SK-N-SH (cell line): ENCODE results near the gene CDC6. TPM values are rescaled to one million over a fixed set of nuclear protein-coding genes. Genes with fewer than 3 reads are reported as not detected.

Experiments used
- CTCF ChIA-PET: fragments of 300-600, 350-600 bp; formaldehyde crosslinking; extraction: SDS; loops from one replicate; lab custom pipeline; 2021; lab: Yijun Ruan, JAX
- POLR2A ChIA-PET: fragments of 350-600 bp; sonication (Branson Sonifier 250); formaldehyde crosslinking; extraction: SDS; loops from one replicate; lab custom pipeline; 2020; ENCODE audit warnings: antibody characterized with exemption, inconsistent platforms; lab: Yijun Ruan, JAX
- DNase-seq: peaks from one replicate; pipeline ENCODE4 v3.0.0; 2012
- H2AFZ ChIP-seq: fragments of 200-600 bp; sonication (generic); 2 replicates; pipeline ENCODE4 v1.8.1; 2016; ENCODE audit warnings: antibody characterized with exemption, mild to moderate bottlenecking, low read depth
- H3F3A ChIP-seq: fragments of 200-600 bp; sonication (generic); replicated peaks from 2 replicates; pipeline ENCODE3; 2016; ENCODE audit warnings: antibody characterized with exemption, mild to moderate bottlenecking; ENCODE audit not compliant: insufficient read depth
- H3K27ac ChIP-seq, 2 experiments: fragments of 200-500 bp in 1 of 2; fragments of 200-600 bp in 1 of 2; sonication (Bioruptor generic) in 1 of 2; sonication (generic), shearing (Covaris generic) in 1 of 2; 2 replicates each; pipeline versions ENCODE4 v1.5.1 to v1.6.1; 2014 to 2016; ENCODE audit warnings: low read depth in 2 of 2, inconsistent platforms in 1 of 2, low read length in 1 of 2, mild to moderate bottlenecking in 1 of 2, mixed read lengths in 1 of 2
- H3K27me3 ChIP-seq: fragments of 200-600 bp; sonication (generic), shearing (Covaris generic); 2 replicates; pipeline ENCODE4 v1.6.1; 2016; ENCODE audit warnings: mixed run types; ENCODE audit not compliant: insufficient read depth
- H3K36me3 ChIP-seq, 2 experiments: fragments of 200-500 bp in 1 of 2; fragments of 200-600 bp in 1 of 2; sonication (Bioruptor generic) in 1 of 2; sonication (generic) in 1 of 2; replicated peaks in 1 of 2; 2 replicates each; pipeline versions ENCODE3 to v1.5.1; 2014 to 2016; ENCODE audit warnings: low read length in 1 of 2, mild to moderate bottlenecking in 1 of 2; ENCODE audit not compliant: insufficient read depth in 2 of 2, control insufficient read depth in 1 of 2
- H3K4me1 ChIP-seq, 2 experiments: fragments of 200-500 bp in 1 of 2; fragments of 200-600 bp in 1 of 2; sonication (Bioruptor generic) in 1 of 2; sonication (generic), shearing (Covaris generic) in 1 of 2; 2 replicates each; pipeline versions ENCODE4 v1.5.1 to v1.6.1; 2014 to 2016; ENCODE audit warnings: low read depth in 1 of 2, low read length in 1 of 2, mixed run types in 1 of 2; ENCODE audit not compliant: insufficient read depth in 2 of 2, control insufficient read depth in 1 of 2
- H3K4me2 ChIP-seq: fragments of 200-600 bp; sonication (generic), shearing (Covaris generic); 2 replicates; pipeline ENCODE4 v1.6.1; 2017; ENCODE audit warnings: mixed run types
- H3K4me3 ChIP-seq, 2 experiments: fragments of 200-500 bp in 1 of 2; fragments of 200-600 bp in 1 of 2; sonication (Bioruptor generic) in 1 of 2; sonication (generic), shearing (Covaris generic) in 1 of 2; 2 replicates each; pipeline versions ENCODE4 v1.5.1 to v1.8.1; 2014 to 2016; ENCODE audit warnings: low read depth in 2 of 2, inconsistent platforms in 1 of 2, low read length in 1 of 2, mild to moderate bottlenecking in 1 of 2, mixed read lengths in 1 of 2, moderate library complexity in 1 of 2
- H3K79me2 ChIP-seq: fragments of 200-600 bp; sonication (generic); 2 replicates; pipeline ENCODE4 v1.8.1; 2017; ENCODE audit warnings: mild to moderate bottlenecking; ENCODE audit not compliant: insufficient read depth
- H3K9ac ChIP-seq: fragments of 200-600 bp; sonication (generic); 2 replicates; pipeline ENCODE4 v1.6.1; 2017; ENCODE audit warnings: mixed run types
- H3K9me2 ChIP-seq: fragments of 200-600 bp; sonication (generic); 2 replicates; pipeline ENCODE4 v1.6.1; 2017; ENCODE audit warnings: mixed run types
- H3K9me3 ChIP-seq: fragments of 200-600 bp; sonication (generic); 2 replicates; pipeline ENCODE4 v1.6.1; 2017; ENCODE audit warnings: mixed run types, mild to moderate bottlenecking, moderate library complexity
- H4K20me1 ChIP-seq: fragments of 200-600 bp; sonication (generic); 2 replicates; pipeline ENCODE4 v1.6.1; 2017; ENCODE audit warnings: mild to moderate bottlenecking, mixed run types; ENCODE audit not compliant: insufficient read depth
- CTCF ChIP-seq: fragments of 200-600 bp; sonication (generic); IDR thresholded peaks from 2 replicates; pipeline ENCODE4 v1.6.1; 2017; ENCODE audit warnings: antibody characterized with exemption, mild to moderate bottlenecking, moderate library complexity
- IRF3 ChIP-seq: fragments of 150-350 bp; IDR thresholded peaks from 2 replicates; pipeline ENCODE4 v1.6.1; 2016; ENCODE audit warnings: mild to moderate bottlenecking, low read depth, low read length
- NRF1 ChIP-seq: IDR thresholded peaks from 2 replicates; pipeline ENCODE4 v1.6.1; 2012; ENCODE audit warnings: low read depth, mild to moderate bottlenecking, low read length
- PBX3 ChIP-seq: IDR thresholded peaks from 2 replicates; pipeline ENCODE4; 2012
- REST ChIP-seq: IDR thresholded peaks from 2 replicates; pipeline ENCODE4 v1.6.1; 2012; ENCODE audit warnings: mild to moderate bottlenecking, low read depth, low read length, moderate library complexity
- RFX5 ChIP-seq: IDR thresholded peaks from 2 replicates; pipeline ENCODE4 v1.6.1; 2012; ENCODE audit warnings: mild to moderate bottlenecking, improper control_type of control experiment, low read length
- SMC3 ChIP-seq: IDR thresholded peaks from 2 replicates; pipeline ENCODE4 v1.6.1; 2012; ENCODE audit warnings: low read depth, low read length, improper control_type of control experiment
- TEAD4 ChIP-seq: IDR thresholded peaks from 2 replicates; pipeline ENCODE4 v1.4.0; 2012; ENCODE audit warnings: mild to moderate bottlenecking, borderline replicate concordance; ENCODE audit not compliant: insufficient read depth
- USF1 ChIP-seq: IDR thresholded peaks from 2 replicates; pipeline ENCODE4 v1.4.0; 2012; ENCODE audit warnings: low read depth, borderline replicate concordance
- WGBS: methylation state at CpG from one replicate; pipeline ENCODE4 v1.1.6; 2017; ENCODE audit warnings: low lambda C conversion rate; 5-methylcytosine and 5-hydroxymethylcytosine counted together
- polyA plus RNA-seq, 3 experiments: library from polyadenylated mRNA; depleted of rRNA; stranded (reverse); fragments of >200 nt; gene quantifications; 2 replicates each; pipeline ENCODE4 v1.2.3, GENCODE V29; 2012

Gene CDC6
- polyA plus RNA-seq, 1 of the 3 experiments (the other 2 are of a cell fraction): 12.7 TPM

DNA sequence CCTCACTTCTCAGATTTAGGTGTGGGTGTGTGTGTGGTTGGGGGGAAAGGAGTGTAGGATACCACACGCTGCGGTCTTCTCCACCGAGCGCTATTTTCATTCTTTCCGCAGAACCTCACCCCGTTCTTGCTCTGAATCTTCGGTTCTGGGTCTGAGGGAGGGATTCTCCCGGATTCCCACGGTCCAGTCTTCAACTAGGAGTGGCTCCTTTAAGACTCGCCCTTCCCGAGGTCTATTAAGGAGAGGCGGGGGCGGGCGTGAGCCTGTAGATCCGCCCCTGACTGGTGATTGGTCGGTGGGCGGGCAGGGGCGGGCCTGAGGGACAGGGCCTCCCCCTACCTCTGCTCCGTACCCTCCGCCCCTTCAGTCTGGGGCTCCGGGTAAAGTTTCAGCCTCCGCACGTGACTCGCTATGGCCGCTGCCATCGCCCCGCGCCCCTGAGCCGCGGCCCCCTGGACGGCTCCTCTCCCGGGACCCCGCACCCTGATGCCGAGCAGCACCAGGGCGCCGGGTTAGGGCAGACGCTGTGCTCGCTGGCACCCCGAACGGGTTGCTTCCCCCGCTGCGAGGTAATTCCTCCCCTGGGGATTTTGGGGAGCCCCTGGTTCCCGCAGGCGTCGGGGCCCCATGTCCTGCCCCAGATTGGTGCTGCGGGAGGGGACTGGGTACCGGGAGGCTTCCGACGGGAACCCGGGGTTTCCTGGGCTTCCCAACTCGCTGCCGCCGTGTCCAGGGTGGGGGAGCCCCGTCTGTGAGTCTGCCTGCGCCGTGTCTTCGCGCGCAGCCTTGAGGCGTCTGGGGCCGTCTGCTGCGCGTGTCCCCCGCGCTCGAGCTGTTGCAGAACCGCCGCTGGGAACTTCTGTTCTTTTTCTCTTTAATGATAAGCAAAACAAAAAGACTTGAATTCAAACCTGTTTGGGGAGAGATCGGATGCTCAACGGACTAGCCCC is 30.5 kb downstream of the CDC6 start (continued):
- TF ChIP-seq PBX3 (0 out of 2 replicates have a peak, but pooled peaks have one; percentile 14), REST (no peak)

GRCh38 chr17:40318830-40319391 is 31.2 kb downstream of the CDC6 start:
- peaks cover 60 to 91% of the 10 kb centered on the region in 2 experiments for H3K4me1 ChIP-seq
- no peaks in the 10 kb centered on the region for H3K9me2 ChIP-seq
- ChIA-PET POLR2A (interaction anchor here (1.1 to 1.8 kb wide), 4 partner anchors 10 to 32 kb away, joined by 4 to 7 read pairs (median 6); partner anchors contain the start of gene RARA), CTCF (interaction anchor here (0.6 to 57.6 kb wide), 4 partner anchors 14 to 1584 kb away, joined by 3 to 1706 read pairs (median 854); partner anchors contain the start of genes CDC6, GJD3 and RARA)
- no peaks in the 10 kb centered on the region for H3K27me3 ChIP-seq
- H3K9ac ChIP-seq: peak overlapping the region; percentile 97
- whole genome bisulfite sequencing: 4% methylated on average over 11 of the region's 13 CpGs
- DNase-seq: peak; percentile 47
- peak overlapping the region; percentile 89 to 96 for H3K4me3 ChIP-seq
- H3K9me3 ChIP-seq: no peaks in the 10 kb centered on the region
- H2AFZ ChIP-seq: no peak overlapping the region
- peak overlapping the region; percentile 95 for H3K4me2 ChIP-seq
- peaks cover 37% of the 10 kb centered on the region for H3F3A ChIP-seq
- TF ChIP-seq PBX3 (no peak), USF1 (no peak), SMC3 (0 out of 2 replicates have a peak, but pooled peaks have one; percentile 10), RFX5 (no peak), IRF3 (no peak), REST (no peak), TEAD4 (no peak), CTCF (peak; percentile 37; the same call in 1 of the 2 replicates), NRF1 (no peak)
- peaks cover 28% of the 10 kb centered on the region for H4K20me1 ChIP-seq
- H3K36me3 ChIP-seq: no peaks in the 10 kb centered on the region
- H3K27ac ChIP-seq: peak overlapping the region; percentile 86 to 95
- peaks cover 78% of the 10 kb centered on the region for H3K79me2 ChIP-seq
